HepG2 (cell line): Measurements from ENCODE around the gene DYNLT2B. TPM values are rescaled to one million over a fixed set of nuclear protein-coding genes. Genes with fewer than 3 reads are reported as not detected.

Experiments used
- CHD2 ChIP-seq: IDR thresholded peaks from 2 replicates; pipeline ENCODE4 v1.6.1; 2011; ENCODE audit warnings: low read depth, low read length, improper control_type of control experiment
- ETV6 ChIP-seq: sonication (generic); formaldehyde crosslinking; conservative IDR thresholded peaks from 2 replicates; pipeline ENCODE4 v1.4.0; 2020; ENCODE audit warnings: missing genetic modification reagents
- HNRNPUL1 ChIP-seq: fragments of 200-400 bp; formaldehyde crosslinking; IDR thresholded peaks from 2 replicates; pipeline ENCODE4 v1.6.1; 2017; ENCODE audit warnings: low read depth, mild to moderate bottlenecking, low read length, moderate library complexity
- IRF2 ChIP-seq: IDR thresholded peaks from 2 replicates; pipeline ENCODE4 v1.6.1; 2018; ENCODE audit warnings: missing genetic modification reagents, missing compliant biosample characterization
- JUND ChIP-seq: sonication (generic); formaldehyde crosslinking; IDR thresholded peaks from 2 replicates; pipeline ENCODE4 v1.8.0; 2022; ENCODE audit warnings: mild to moderate bottlenecking, missing genetic modification reagents
- MTF2 ChIP-seq: sonication (generic); formaldehyde crosslinking; IDR thresholded peaks from 2 replicates; pipeline ENCODE4 v1.5.0; 2020; ENCODE audit warnings: missing genetic modification reagents, borderline replicate concordance
- MYC ChIP-seq: sonication (generic); formaldehyde crosslinking; IDR thresholded peaks from 2 replicates; pipeline ENCODE4 v1.9.0; 2021; ENCODE audit warnings: missing genetic modification reagents, borderline replicate concordance
- NFYB ChIP-seq: sonication (generic); formaldehyde crosslinking; IDR thresholded peaks from 2 replicates; pipeline ENCODE4 v1.4.0; 2020; ENCODE audit warnings: missing genetic modification reagents
- PHB2 ChIP-seq: fragments of 450-650 bp; IDR thresholded peaks from 2 replicates; pipeline ENCODE4 v1.6.1; 2018; ENCODE audit not compliant: partially characterized antibody
- POGZ ChIP-seq: sonication (generic); formaldehyde crosslinking; IDR thresholded peaks from 2 replicates; pipeline ENCODE4 v1.4.0; 2020; ENCODE audit warnings: mild to moderate bottlenecking, missing genetic modification reagents
- TBX2 ChIP-seq: sonication (generic); formaldehyde crosslinking; IDR thresholded peaks from 2 replicates; pipeline ENCODE4 v1.5.0; 2020; ENCODE audit warnings: missing genetic modification reagents, mild to moderate bottlenecking, borderline replicate concordance
- TEAD3 ChIP-seq: optimal IDR thresholded peaks from 2 replicates; pipeline ENCODE3; 2016; ENCODE audit warnings: borderline replicate concordance
- ZNF136 ChIP-seq: sonication (generic); formaldehyde crosslinking; IDR thresholded peaks from 2 replicates; pipeline ENCODE4 v1.8.1; 2022; ENCODE audit warnings: low read depth, mild to moderate bottlenecking, moderate library complexity, missing genetic modification reagents
- ZNF292 ChIP-seq: sonication (generic); formaldehyde crosslinking; IDR thresholded peaks from 2 replicates; pipeline ENCODE4 v1.8.1; 2022; ENCODE audit warnings: mild to moderate bottlenecking, low read depth, missing genetic modification reagents, borderline replicate concordance
- polyA plus RNA-seq, 8 experiments: library from polyadenylated mRNA; depleted of rRNA in 3 of 8; stranded (reverse) in 7 of 8; unstranded in 1 of 8; fragments of >200 nt; fragmentation: Illumina TruSeq in 4 of 8; extraction: Trizol in 4 of 8; gene quantifications; 2 replicates each; pipeline versions ENCODE4 v1.2.1 to v1.2.3, GENCODE V29; 2011 to 2016; ENCODE audit warnings: low read depth in 4 of 8, missing spikeins in 1 of 8, mixed read lengths in 1 of 8; ENCODE audit not compliant: insufficient read depth in 1 of 8
- total RNA-seq, 5 experiments: library from RNA; depleted of rRNA; stranded (reverse); fragments of >200 nt; fragmentation: Illumina TruSeq; extraction: Trizol; gene quantifications; 2 replicates each; pipeline ENCODE4 v1.2.3, GENCODE V29; 2016; ENCODE audit warnings: low read depth in 1 of 5
- TF ChIP-seq, protein P1 (sequence below): sonication (generic); formaldehyde crosslinking; IDR thresholded peaks from 2 replicates; pipeline ENCODE4 v1.8.1; 2022; ENCODE audit warnings: low read depth, mild to moderate bottlenecking, missing genetic modification reagents
- TF ChIP-seq, protein P2 (sequence below): sonication (generic); formaldehyde crosslinking; IDR thresholded peaks from 2 replicates; pipeline ENCODE4 v1.4.0; 2020; ENCODE audit warnings: mild to moderate bottlenecking, missing genetic modification reagents
- TF ChIP-seq, protein P3 (sequence below): sonication (generic); formaldehyde crosslinking; IDR thresholded peaks from 2 replicates; pipeline ENCODE4 v1.5.1; 2020; ENCODE audit warnings: mild to moderate bottlenecking, missing genetic modification reagents, moderate library complexity
- TF ChIP-seq, protein P4 (sequence below): sonication (generic); formaldehyde crosslinking; IDR thresholded peaks from 2 replicates; pipeline ENCODE4 v1.4.0; 2020; ENCODE audit warnings: missing genetic modification reagents

DYNLT2B gene
- total and polyA plus RNA-seq, 2 of the 13 experiments (the other 11 are each of a cell fraction or from before 2014, with no cell fraction given): 4.0 to 7.0 TPM

DNA sequence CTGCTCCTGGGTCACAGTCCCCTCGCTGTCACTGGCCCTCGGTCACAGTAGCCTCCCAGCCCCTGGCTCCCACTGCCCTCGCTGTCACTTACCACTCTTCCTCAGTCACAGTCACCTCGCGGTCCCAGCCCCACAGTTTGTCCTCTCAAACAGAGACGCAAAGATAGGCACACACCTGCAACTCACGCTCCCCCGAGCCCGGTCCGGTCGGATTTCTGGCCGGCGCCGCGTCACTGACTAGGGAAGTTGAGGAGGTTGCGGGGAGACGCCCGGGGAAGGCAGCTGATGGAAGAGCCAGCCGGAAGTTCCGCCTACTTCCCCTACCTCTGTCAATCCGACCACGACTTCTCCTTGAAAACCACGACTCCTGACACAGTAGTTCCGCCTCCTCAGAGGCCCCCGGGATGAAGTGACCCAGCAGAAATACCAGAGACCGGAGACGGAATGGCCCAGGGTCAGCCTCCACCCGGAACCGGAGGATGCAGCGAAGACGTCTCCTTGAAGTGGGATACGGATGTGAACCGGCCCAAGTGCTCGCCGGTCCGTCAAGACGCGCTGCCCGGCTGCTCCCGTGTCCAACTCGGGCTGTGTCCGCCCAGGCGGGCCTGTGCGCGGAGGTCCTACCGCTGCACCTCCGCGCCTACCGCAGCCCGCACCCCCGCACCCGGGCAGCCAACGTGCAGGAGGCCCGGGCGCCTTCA, 30.4 kb downstream of the DYNLT2B start, which contains the start of gene PCYT1A (continued):
- TF ChIP-seq, protein P1, sequence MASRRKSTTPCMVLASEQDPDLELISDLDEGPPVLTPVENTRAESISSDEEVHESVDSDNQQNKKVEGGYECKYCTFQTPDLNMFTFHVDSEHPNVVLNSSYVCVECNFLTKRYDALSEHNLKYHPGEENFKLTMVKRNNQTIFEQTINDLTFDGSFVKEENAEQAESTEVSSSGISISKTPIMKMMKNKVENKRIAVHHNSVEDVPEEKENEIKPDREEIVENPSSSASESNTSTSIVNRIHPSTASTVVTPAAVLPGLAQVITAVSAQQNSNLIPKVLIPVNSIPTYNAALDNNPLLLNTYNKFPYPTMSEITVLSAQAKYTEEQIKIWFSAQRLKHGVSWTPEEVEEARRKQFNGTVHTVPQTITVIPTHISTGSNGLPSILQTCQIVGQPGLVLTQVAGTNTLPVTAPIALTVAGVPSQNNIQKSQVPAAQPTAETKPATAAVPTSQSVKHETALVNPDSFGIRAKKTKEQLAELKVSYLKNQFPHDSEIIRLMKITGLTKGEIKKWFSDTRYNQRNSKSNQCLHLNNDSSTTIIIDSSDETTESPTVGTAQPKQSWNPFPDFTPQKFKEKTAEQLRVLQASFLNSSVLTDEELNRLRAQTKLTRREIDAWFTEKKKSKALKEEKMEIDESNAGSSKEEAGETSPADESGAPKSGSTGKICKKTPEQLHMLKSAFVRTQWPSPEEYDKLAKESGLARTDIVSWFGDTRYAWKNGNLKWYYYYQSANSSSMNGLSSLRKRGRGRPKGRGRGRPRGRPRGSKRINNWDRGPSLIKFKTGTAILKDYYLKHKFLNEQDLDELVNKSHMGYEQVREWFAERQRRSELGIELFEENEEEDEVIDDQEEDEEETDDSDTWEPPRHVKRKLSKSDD: no peak; the same call in 1 of the 2 replicates
- peak; percentile 65 for TF ChIP-seq POGZ (CRISPR knock-in tag)
- TF ChIP-seq TEAD3 (CRISPR knock-in tag): peak; percentile 65
- TF ChIP-seq NFYB (CRISPR knock-in tag): peak; percentile 77
- peak; percentile 72 for TF ChIP-seq TBX2 (CRISPR knock-in tag)
- TF ChIP-seq, protein P2, sequence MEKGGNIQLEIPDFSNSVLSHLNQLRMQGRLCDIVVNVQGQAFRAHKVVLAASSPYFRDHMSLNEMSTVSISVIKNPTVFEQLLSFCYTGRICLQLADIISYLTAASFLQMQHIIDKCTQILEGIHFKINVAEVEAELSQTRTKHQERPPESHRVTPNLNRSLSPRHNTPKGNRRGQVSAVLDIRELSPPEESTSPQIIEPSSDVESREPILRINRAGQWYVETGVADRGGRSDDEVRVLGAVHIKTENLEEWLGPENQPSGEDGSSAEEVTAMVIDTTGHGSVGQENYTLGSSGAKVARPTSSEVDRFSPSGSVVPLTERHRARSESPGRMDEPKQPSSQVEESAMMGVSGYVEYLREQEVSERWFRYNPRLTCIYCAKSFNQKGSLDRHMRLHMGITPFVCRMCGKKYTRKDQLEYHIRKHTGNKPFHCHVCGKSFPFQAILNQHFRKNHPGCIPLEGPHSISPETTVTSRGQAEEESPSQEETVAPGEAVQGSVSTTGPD (CRISPR knock-in tag): no peak
- TF ChIP-seq HNRNPUL1: no peak
- peak; percentile 52; the same call in 1 of the 2 replicates for TF ChIP-seq ETV6
- TF ChIP-seq JUND (CRISPR knock-in tag): peak; percentile 62; the same call in 1 of the 2 replicates
- 0 out of 2 replicates have a peak, but pooled peaks have one; percentile 11 for TF ChIP-seq MTF2 (CRISPR knock-in tag)
- TF ChIP-seq, protein P3, sequence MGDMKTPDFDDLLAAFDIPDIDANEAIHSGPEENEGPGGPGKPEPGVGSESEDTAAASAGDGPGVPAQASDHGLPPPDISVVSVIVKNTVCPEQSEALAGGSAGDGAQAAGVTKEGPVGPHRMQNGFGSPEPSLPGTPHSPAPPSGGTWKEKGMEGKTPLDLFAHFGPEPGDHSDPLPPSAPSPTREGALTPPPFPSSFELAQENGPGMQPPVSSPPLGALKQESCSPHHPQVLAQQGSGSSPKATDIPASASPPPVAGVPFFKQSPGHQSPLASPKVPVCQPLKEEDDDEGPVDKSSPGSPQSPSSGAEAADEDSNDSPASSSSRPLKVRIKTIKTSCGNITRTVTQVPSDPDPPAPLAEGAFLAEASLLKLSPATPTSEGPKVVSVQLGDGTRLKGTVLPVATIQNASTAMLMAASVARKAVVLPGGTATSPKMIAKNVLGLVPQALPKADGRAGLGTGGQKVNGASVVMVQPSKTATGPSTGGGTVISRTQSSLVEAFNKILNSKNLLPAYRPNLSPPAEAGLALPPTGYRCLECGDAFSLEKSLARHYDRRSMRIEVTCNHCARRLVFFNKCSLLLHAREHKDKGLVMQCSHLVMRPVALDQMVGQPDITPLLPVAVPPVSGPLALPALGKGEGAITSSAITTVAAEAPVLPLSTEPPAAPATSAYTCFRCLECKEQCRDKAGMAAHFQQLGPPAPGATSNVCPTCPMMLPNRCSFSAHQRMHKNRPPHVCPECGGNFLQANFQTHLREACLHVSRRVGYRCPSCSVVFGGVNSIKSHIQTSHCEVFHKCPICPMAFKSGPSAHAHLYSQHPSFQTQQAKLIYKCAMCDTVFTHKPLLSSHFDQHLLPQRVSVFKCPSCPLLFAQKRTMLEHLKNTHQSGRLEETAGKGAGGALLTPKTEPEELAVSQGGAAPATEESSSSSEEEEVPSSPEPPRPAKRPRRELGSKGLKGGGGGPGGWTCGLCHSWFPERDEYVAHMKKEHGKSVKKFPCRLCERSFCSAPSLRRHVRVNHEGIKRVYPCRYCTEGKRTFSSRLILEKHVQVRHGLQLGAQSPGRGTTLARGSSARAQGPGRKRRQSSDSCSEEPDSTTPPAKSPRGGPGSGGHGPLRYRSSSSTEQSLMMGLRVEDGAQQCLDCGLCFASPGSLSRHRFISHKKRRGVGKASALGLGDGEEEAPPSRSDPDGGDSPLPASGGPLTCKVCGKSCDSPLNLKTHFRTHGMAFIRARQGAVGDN (CRISPR knock-in tag): peak; percentile 96
- TF ChIP-seq, protein P4, sequence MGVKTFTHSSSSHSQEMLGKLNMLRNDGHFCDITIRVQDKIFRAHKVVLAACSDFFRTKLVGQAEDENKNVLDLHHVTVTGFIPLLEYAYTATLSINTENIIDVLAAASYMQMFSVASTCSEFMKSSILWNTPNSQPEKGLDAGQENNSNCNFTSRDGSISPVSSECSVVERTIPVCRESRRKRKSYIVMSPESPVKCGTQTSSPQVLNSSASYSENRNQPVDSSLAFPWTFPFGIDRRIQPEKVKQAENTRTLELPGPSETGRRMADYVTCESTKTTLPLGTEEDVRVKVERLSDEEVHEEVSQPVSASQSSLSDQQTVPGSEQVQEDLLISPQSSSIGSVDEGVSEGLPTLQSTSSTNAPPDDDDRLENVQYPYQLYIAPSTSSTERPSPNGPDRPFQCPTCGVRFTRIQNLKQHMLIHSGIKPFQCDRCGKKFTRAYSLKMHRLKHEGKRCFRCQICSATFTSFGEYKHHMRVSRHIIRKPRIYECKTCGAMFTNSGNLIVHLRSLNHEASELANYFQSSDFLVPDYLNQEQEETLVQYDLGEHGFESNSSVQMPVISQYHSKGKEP (CRISPR knock-in tag): no peak
- no peak for TF ChIP-seq PHB2
- TF ChIP-seq CHD2: no peak
- peak; percentile 87 for TF ChIP-seq MYC (CRISPR knock-in tag)
- TF ChIP-seq ZNF292 (CRISPR knock-in tag): peak; percentile 95
- 0 out of 2 replicates have a peak, but pooled peaks have one; percentile 50 for TF ChIP-seq ZNF136 (CRISPR knock-in tag)
- TF ChIP-seq IRF2 (CRISPR knock-in tag): peak; percentile 44; the same call in 1 of the 2 replicates
